ENCODE measurements around the gene IMPA2. TPM values are rescaled to one million over a fixed set of nuclear protein-coding genes. Genes with fewer than 3 reads are reported as not detected.

Gene IMPA2
- total and polyA plus RNA-seq, 3 donors from 2014 or later, result 16.6 to 21.3 (median 16.7) TPM

DNA sequence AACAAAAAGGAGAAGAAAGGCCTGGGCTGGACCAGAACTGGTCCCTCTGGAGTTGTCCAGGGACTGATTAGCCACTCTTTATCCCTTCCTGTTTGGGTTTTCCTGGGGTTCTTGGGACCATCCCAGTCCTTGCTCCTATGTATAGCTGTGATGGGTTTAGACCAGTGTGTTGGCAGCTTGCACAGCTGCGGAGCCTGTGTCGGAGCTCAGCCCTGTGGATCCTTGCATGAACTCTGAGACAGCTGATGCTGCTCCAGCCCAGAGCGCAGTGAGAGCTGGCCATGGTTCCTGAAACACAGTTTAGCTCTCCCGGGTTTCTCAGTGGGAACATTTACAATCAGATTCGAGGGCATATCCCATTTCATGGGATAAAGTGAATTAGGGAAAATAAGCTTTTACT is 16.9 kb downstream of the IMPA2 start:
- no peaks in the 10 kb centered on the region for H3K9me3 ChIP-seq
- no peak overlapping the region for H3K4me3 ChIP-seq
- no peak for DNase-seq
- 57 to 66% methylated on average over 5 of the region's 5 CpGs for WGBS, 2 donors
- H3K4me1 ChIP-seq, result peaks cover 8% of the 10 kb centered on the region
- TF ChIP-seq, protein P1, sequence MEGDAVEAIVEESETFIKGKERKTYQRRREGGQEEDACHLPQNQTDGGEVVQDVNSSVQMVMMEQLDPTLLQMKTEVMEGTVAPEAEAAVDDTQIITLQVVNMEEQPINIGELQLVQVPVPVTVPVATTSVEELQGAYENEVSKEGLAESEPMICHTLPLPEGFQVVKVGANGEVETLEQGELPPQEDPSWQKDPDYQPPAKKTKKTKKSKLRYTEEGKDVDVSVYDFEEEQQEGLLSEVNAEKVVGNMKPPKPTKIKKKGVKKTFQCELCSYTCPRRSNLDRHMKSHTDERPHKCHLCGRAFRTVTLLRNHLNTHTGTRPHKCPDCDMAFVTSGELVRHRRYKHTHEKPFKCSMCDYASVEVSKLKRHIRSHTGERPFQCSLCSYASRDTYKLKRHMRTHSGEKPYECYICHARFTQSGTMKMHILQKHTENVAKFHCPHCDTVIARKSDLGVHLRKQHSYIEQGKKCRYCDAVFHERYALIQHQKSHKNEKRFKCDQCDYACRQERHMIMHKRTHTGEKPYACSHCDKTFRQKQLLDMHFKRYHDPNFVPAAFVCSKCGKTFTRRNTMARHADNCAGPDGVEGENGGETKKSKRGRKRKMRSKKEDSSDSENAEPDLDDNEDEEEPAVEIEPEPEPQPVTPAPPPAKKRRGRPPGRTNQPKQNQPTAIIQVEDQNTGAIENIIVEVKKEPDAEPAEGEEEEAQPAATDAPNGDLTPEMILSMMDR (IDR thresholded peaks at IDR 0.05), result no peak
- TF ChIP-seq POLR2A (IDR thresholded peaks at IDR 0.05), result no peak
- no peaks in the 10 kb centered on the region for H3K36me3 ChIP-seq (ENCODE audit: low read depth, missing control alignments)
- H3K27ac ChIP-seq, result no peak overlapping the region
- no peaks in the 10 kb centered on the region for H3K27me3 ChIP-seq
- intact Hi-C loops (cut with DNase I; ENCODE audit: low total_unique reads), result no loop called here

DNA sequence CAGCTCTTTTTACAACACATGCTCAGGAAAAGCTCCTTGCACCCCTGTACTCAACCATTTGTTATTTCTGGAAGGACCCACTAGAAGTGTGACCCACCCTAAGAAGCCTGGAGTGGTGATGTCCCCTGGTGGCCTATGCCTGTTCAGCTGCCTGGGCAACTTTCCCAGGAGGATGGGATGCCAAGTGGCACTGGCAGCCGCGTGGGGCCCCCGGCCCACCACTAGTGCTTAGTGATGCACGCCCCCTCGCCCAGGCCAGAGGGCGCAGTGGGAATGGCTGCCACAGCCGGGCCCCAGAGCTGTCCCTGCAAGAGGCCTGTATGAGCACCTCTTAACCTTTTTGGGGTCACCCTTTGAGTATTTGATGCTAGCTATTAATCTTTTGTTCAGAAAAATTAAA is 18.1 kb downstream of the IMPA2 start:
- no peaks in the 10 kb centered on the region for H3K27me3 ChIP-seq
- H3K27ac ChIP-seq, result no peak overlapping the region
- peaks cover 8% of the 10 kb centered on the region for H3K4me1 ChIP-seq
- TF ChIP-seq, protein P1 (IDR thresholded peaks at IDR 0.05), result no peak
- no peak for TF ChIP-seq POLR2A (IDR thresholded peaks at IDR 0.05)
- no peaks in the 10 kb centered on the region for H3K36me3 ChIP-seq (ENCODE audit: low read depth, missing control alignments)
- intact Hi-C loops (cut with DNase I; ENCODE audit: low total_unique reads), result no loop called here
- H3K4me3 ChIP-seq, result no peak overlapping the region
- WGBS, 2 donors, result 92 to 100% methylated on average over 1 to 7 of the region's 7 CpGs
- no peaks in the 10 kb centered on the region for H3K9me3 ChIP-seq
- no peak for DNase-seq

DNA sequence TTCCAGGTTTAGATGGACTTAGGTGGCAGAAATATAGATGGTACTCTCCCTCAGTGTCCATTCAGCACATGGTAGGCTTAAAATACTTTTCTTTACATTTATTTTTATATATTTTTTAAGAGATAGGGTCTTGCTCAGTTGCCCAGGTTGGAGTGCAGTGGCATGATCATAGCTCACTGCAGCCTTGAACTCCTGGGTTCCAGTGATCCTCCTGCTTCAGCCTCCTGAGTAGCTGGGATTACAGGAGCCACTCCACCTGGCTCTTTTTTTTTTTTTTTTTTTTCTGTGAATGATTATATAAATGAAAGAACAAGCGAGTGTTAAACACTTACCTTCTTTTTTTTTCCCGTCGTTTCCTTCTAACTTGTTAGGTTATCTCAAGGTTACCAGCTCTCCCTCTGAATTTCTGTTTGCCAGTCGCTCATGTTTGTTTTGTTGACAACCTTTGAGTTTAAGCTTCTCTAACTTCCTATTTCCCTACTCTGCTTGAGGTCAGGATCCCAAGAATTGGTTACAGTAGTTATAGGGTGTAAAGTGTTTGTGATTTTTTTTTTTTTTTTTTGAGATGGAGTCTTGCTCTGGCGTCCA is 18.9 kb downstream of the IMPA2 start:
- H3K4me3 ChIP-seq, result no peak overlapping the region
- 77 to 90% methylated on average over 5 of the region's 5 CpGs for WGBS, 2 donors
- DNase-seq, result no peak
- intact Hi-C loops (cut with DNase I; ENCODE audit: low total_unique reads), result no loop called here
- H3K9me3 ChIP-seq, result no peaks in the 10 kb centered on the region
- TF ChIP-seq, protein P1 (IDR thresholded peaks at IDR 0.05), result no peak
- no peak for TF ChIP-seq POLR2A (IDR thresholded peaks at IDR 0.05)
- no peaks in the 10 kb centered on the region for H3K27me3 ChIP-seq
- no peaks in the 10 kb centered on the region for H3K36me3 ChIP-seq (ENCODE audit: low read depth, missing control alignments)
- peaks cover 6% of the 10 kb centered on the region for H3K4me1 ChIP-seq
- H3K27ac ChIP-seq, result no peak overlapping the region

DNA sequence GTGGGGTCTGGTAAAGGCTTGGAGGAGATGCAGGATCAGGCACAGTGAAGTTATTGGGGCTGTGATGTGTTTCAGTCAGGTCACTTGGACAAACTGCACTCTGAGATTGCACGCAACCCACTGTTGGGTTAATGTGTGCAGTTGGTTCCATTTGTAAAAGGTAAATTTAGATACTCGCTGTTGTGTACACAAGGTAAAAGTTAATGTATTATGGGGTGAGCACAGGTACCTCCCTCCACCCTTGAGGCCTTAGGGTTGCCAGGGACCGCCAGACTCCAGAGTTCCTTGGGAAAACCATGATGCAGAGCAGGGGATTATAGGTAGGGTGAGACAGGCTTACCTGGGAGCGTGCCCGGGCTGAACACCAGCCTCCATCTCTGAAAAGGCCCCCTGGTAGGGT is 20.1 kb downstream of the IMPA2 start:
- Histone ChIP-seq H3K9me3 (no peaks in the 10 kb centered on the region), H3K4me3 (no peak overlapping the region), H3K4me1 (peaks cover 11% of the 10 kb centered on the region), H3K27ac (no peak overlapping the region), H3K27me3 (no peaks in the 10 kb centered on the region), H3K36me3 (ENCODE audit: low read depth, missing control alignments) (no peaks in the 10 kb centered on the region)
- no peak for DNase-seq
- intact Hi-C loops (cut with DNase I; ENCODE audit: low total_unique reads), result no loop called here
- TF ChIP-seq POLR2A (IDR thresholded peaks at IDR 0.05), result no peak
- TF ChIP-seq, protein P1 (IDR thresholded peaks at IDR 0.05), result no peak
- WGBS, 2 donors, result 97 to 100% methylated on average over 3 to 5 of the region's 5 CpGs

DNA sequence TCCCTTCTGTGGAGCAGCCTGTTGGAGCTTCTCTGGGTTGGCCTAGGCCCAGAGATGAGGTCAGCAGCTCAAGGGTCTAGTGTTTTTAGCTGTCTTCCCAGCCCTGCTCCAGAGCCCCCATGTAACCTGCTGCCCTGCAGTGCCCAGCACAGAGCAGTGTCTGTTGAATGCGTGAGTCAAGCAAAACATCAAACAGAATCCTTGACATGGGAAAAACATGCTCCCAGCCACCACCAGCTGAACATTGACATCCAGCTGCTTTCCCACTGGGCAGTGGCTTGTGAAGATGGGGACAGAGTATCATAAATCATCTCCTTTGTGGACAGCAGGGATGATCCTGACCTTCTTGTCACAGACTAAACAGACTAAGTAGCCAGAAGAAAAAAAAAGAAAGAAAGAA is 22.6 kb downstream of the IMPA2 start:
- H3K36me3 ChIP-seq (ENCODE audit: low read depth, missing control alignments), result no peaks in the 10 kb centered on the region
- intact Hi-C loops (cut with DNase I; ENCODE audit: low total_unique reads), result no loop called here
- no peak for DNase-seq

More for the DNA sequence above, 22.6 kb downstream of the IMPA2 start:
- no peaks in the 10 kb centered on the region for H3K27me3 ChIP-seq
- H3K9me3 ChIP-seq, result no peaks in the 10 kb centered on the region
- no peak overlapping the region for H3K4me3 ChIP-seq
- peaks cover 11% of the 10 kb centered on the region for H3K4me1 ChIP-seq
- TF ChIP-seq, protein P1 (IDR thresholded peaks at IDR 0.05), result no peak
- TF ChIP-seq POLR2A (IDR thresholded peaks at IDR 0.05), result no peak
- 83 to 91% methylated on average over 1 of the region's 1 CpG for WGBS, 2 donors
- H3K27ac ChIP-seq, result no peak overlapping the region

All from testis (tissue), 3 donors.